Activated CD4-positive, alpha-beta memory T cell treated with anti-CD3 and anti-CD28 coated beads for 36 hours (primary cell): ENCODE results near the gene BTBD9. TPM values are rescaled to one million over a fixed set of nuclear protein-coding genes. Genes with fewer than 3 reads are reported as not detected.

Experiments used
- CTCF ChIA-PET: fragments of 350-600 bp; sonication (Branson Sonifier 250); formaldehyde crosslinking; loops from one replicate; lab custom pipeline; 2021; ENCODE audit warnings: antibody characterized with exemption, inconsistent platforms; lab: Charles Lee
- POLR2A ChIA-PET: fragments of 350-600 bp; sonication (Branson Sonifier 250); formaldehyde crosslinking; loops from one replicate; lab custom pipeline; 2021; ENCODE audit warnings: antibody characterized with exemption; lab: Charles Lee
- DNase-seq: peaks from one replicate; pipeline ENCODE4 v3.0.0-alpha.2; 2020
- H3K27ac Mint-ChIP-seq: one replicate; pipeline ENCODE4 v1.8.0; 2021; ENCODE audit warnings: mixed read lengths
- H3K27me3 Mint-ChIP-seq: one replicate; pipeline ENCODE4 v1.8.0; 2021; ENCODE audit warnings: mixed read lengths
- H3K36me3 Mint-ChIP-seq: one replicate; pipeline ENCODE4 v1.8.0; 2021; ENCODE audit warnings: mixed read lengths
- H3K4me1 Mint-ChIP-seq: one replicate; pipeline ENCODE4 v1.8.0; 2021; ENCODE audit warnings: low read depth, mixed read lengths
- H3K4me3 Mint-ChIP-seq: one replicate; pipeline ENCODE4 v1.8.0; 2021; ENCODE audit warnings: mild to moderate bottlenecking, mixed read lengths
- H3K9me3 Mint-ChIP-seq: one replicate; pipeline ENCODE4 v1.8.0; 2021; ENCODE audit warnings: mixed read lengths
- intact Hi-C: fragments of 100-400 bp; cut with micrococcal nuclease; formaldehyde crosslinking; loops from one replicate; pipeline ENCODE4 v1.15.1; 2023
- total RNA-seq, 2 experiments: library from RNA; stranded (reverse); gene quantifications; one replicate each; pipeline ENCODE4 v1.2.3, GENCODE V29; 2021

Gene BTBD9
- total RNA-seq, 2 experiments from 2014 or later = 14.4 to 14.6 TPM

GRCh38 chr6:38220069-38220723 lies 419.5 kb downstream of the BTBD9 start:
- H3K27ac Mint-ChIP-seq = no peak overlapping the region
- no peak overlapping the region for H3K4me3 Mint-ChIP-seq
- CTCF ChIA-PET = no interaction called here
- H3K36me3 Mint-ChIP-seq = peaks cover 2% of the 10 kb centered on the region
- intact Hi-C loops = no loop called here
- no peaks in the 10 kb centered on the region for H3K9me3 Mint-ChIP-seq
- DNase-seq = no peak
- POLR2A ChIA-PET = no interaction called here
- H3K27me3 Mint-ChIP-seq = no peaks in the 10 kb centered on the region
- peaks cover 4% of the 10 kb centered on the region for H3K4me1 Mint-ChIP-seq

GRCh38 chr6:38218235-38218634 lies 421.5 kb downstream of the BTBD9 start:
- Mint-ChIP-seq H3K4me1 (peaks cover 4% of the 10 kb centered on the region), H3K9me3 (no peaks in the 10 kb centered on the region), H3K27me3 (no peaks in the 10 kb centered on the region), H3K4me3 (no peak overlapping the region), H3K36me3 (peaks cover 2% of the 10 kb centered on the region), H3K27ac (no peak overlapping the region)
- no peak for DNase-seq
- intact Hi-C loops = no loop called here
- POLR2A ChIA-PET = no interaction called here
- CTCF ChIA-PET = no interaction called here

GRCh38 chr6:38216451-38216850 lies 423.3 kb downstream of the BTBD9 start:
- no peak overlapping the region for H3K27ac Mint-ChIP-seq
- intact Hi-C loops = no loop called here
- H3K4me1 Mint-ChIP-seq = peaks cover 4% of the 10 kb centered on the region
- ChIA-PET CTCF (no interaction called here), POLR2A (no interaction called here)
- peaks cover 2% of the 10 kb centered on the region for H3K36me3 Mint-ChIP-seq
- H3K9me3 Mint-ChIP-seq = no peaks in the 10 kb centered on the region
- no peaks in the 10 kb centered on the region for H3K27me3 Mint-ChIP-seq
- no peak for DNase-seq
- H3K4me3 Mint-ChIP-seq = no peak overlapping the region

GRCh38 chr6:38215651-38216311 lies 423.9 kb downstream of the BTBD9 start:
- Mint-ChIP-seq H3K9me3 (no peaks in the 10 kb centered on the region), H3K4me3 (no peak overlapping the region), H3K36me3 (no peaks in the 10 kb centered on the region), H3K27ac (no peak overlapping the region), H3K27me3 (no peaks in the 10 kb centered on the region), H3K4me1 (peaks cover 4% of the 10 kb centered on the region)
- POLR2A ChIA-PET = no interaction called here
- CTCF ChIA-PET = no interaction called here
- DNase-seq = no peak
- intact Hi-C loops = no loop called here

GRCh38 chr6:38215225-38215624 lies 424.5 kb downstream of the BTBD9 start:
- ChIA-PET CTCF (no interaction called here), POLR2A (no interaction called here)
- no peak overlapping the region for H3K4me3 Mint-ChIP-seq
- DNase-seq = no peak
- H3K4me1 Mint-ChIP-seq = peaks cover 5% of the 10 kb centered on the region
- H3K9me3 Mint-ChIP-seq = no peaks in the 10 kb centered on the region
- H3K27me3 Mint-ChIP-seq = no peaks in the 10 kb centered on the region
- H3K27ac Mint-ChIP-seq = no peak overlapping the region
- no peaks in the 10 kb centered on the region for H3K36me3 Mint-ChIP-seq
- intact Hi-C loops = no loop called here

- DNase-seq = no peak
- ChIA-PET POLR2A (no interaction called here), CTCF (interaction anchor here (0.6 kb wide), 1 partner anchor 27 kb away, joined by 4 read pairs; no protein-coding TSS in a partner anchor)
- intact Hi-C loops = no loop called here
- H3K36me3 Mint-ChIP-seq = no peaks in the 10 kb centered on the region
- no peak overlapping the region for H3K4me3 Mint-ChIP-seq
- H3K27ac Mint-ChIP-seq = no peak overlapping the region
- H3K27me3 Mint-ChIP-seq = no peaks in the 10 kb centered on the region
- H3K4me1 Mint-ChIP-seq = peaks cover 10% of the 10 kb centered on the region
- H3K9me3 Mint-ChIP-seq = no peaks in the 10 kb centered on the region
These were observed 425.6 kb downstream of the BTBD9 start for GRCh38 chr6:38214159-38214558.

- Mint-ChIP-seq H3K9me3 (no peaks in the 10 kb centered on the region), H3K36me3 (no peaks in the 10 kb centered on the region), H3K4me1 (peaks cover 13% of the 10 kb centered on the region), H3K27ac (no peak overlapping the region), H3K27me3 (no peaks in the 10 kb centered on the region), H3K4me3 (no peak overlapping the region)
- POLR2A ChIA-PET = no interaction called here
- intact Hi-C loops = no loop called here
- no peak for DNase-seq
- CTCF ChIA-PET = no interaction called here
These were observed 426.5 kb downstream of the BTBD9 start for GRCh38 chr6:38213251-38213658.

GRCh38 chr6:38212579-38212978 lies 427.1 kb downstream of the BTBD9 start:
- peaks cover 13% of the 10 kb centered on the region for H3K4me1 Mint-ChIP-seq
- POLR2A ChIA-PET = no interaction called here
- intact Hi-C loops = no loop called here

GRCh38 chr6:38212116-38212515 lies 427.6 kb downstream of the BTBD9 start:
- Mint-ChIP-seq H3K27ac (no peak overlapping the region), H3K36me3 (no peaks in the 10 kb centered on the region), H3K9me3 (no peaks in the 10 kb centered on the region), H3K4me1 (peaks cover 13% of the 10 kb centered on the region), H3K4me3 (no peak overlapping the region), H3K27me3 (no peaks in the 10 kb centered on the region)
- DNase-seq = no peak
- POLR2A ChIA-PET = no interaction called here
- intact Hi-C loops = no loop called here
- CTCF ChIA-PET = no interaction called here

More at GRCh38 chr6:38212579-38212978, 427.1 kb downstream of the BTBD9 start:
- CTCF ChIA-PET = no interaction called here
- DNase-seq = no peak
- Mint-ChIP-seq H3K9me3 (no peaks in the 10 kb centered on the region), H3K36me3 (no peaks in the 10 kb centered on the region), H3K27ac (no peak overlapping the region), H3K4me3 (no peak overlapping the region), H3K27me3 (no peaks in the 10 kb centered on the region)

GRCh38 chr6:38209371-38210260 lies 430.1 kb downstream of the BTBD9 start:
- ChIA-PET POLR2A (interaction anchor here (0.5 kb wide), 1 partner anchor 545 kb away, joined by 4 read pairs; no protein-coding TSS in a partner anchor), CTCF (no interaction called here)
- no peaks in the 10 kb centered on the region for H3K9me3 Mint-ChIP-seq
- no peak overlapping the region for H3K27ac Mint-ChIP-seq
- H3K27me3 Mint-ChIP-seq = no peaks in the 10 kb centered on the region
- H3K4me3 Mint-ChIP-seq = no peak overlapping the region
- peaks cover 11% of the 10 kb centered on the region for H3K4me1 Mint-ChIP-seq
- H3K36me3 Mint-ChIP-seq = peaks cover 4% of the 10 kb centered on the region
- DNase-seq = no peak
- intact Hi-C loops = no loop called here

- no peaks in the 10 kb centered on the region for H3K27me3 Mint-ChIP-seq
- no peak overlapping the region for H3K27ac Mint-ChIP-seq
- no peak overlapping the region for H3K4me3 Mint-ChIP-seq
- DNase-seq = no peak
- ChIA-PET CTCF (interaction anchor here (0.6 kb wide), 1 partner anchor 108 kb away, joined by 3 read pairs; no protein-coding TSS in a partner anchor), POLR2A (no interaction called here)
- H3K9me3 Mint-ChIP-seq = no peaks in the 10 kb centered on the region
- peaks cover 11% of the 10 kb centered on the region for H3K4me1 Mint-ChIP-seq
- intact Hi-C loops = no loop called here
- H3K36me3 Mint-ChIP-seq = peaks cover 8% of the 10 kb centered on the region
These were observed 431.7 kb downstream of the BTBD9 start for GRCh38 chr6:38208028-38208427.

GRCh38 chr6:38207375-38207774 lies 432.4 kb downstream of the BTBD9 start:
- no peak for DNase-seq
- H3K27me3 Mint-ChIP-seq = no peaks in the 10 kb centered on the region
- H3K27ac Mint-ChIP-seq = no peak overlapping the region
- H3K4me3 Mint-ChIP-seq = no peak overlapping the region
- H3K4me1 Mint-ChIP-seq = peaks cover 11% of the 10 kb centered on the region
- H3K9me3 Mint-ChIP-seq = no peaks in the 10 kb centered on the region
- H3K36me3 Mint-ChIP-seq = peaks cover 8% of the 10 kb centered on the region
- intact Hi-C loops = no loop called here
- POLR2A ChIA-PET = no interaction called here
- CTCF ChIA-PET = interaction anchor here (0.6 kb wide), 1 partner anchor 108 kb away, joined by 3 read pairs; no protein-coding TSS in a partner anchor
